ENCODE results near the gene IL32. TPM values are rescaled to one million over a fixed set of nuclear protein-coding genes. Genes with fewer than 3 reads are reported as not detected.

IL32 gene
- total and polyA plus RNA-seq, 9 of the 15 experiments (the other 6 are each of a cell fraction or from before 2014, with no cell fraction given) = 0.21 to 2.2 (median 0.37) TPM; not detected in 3

- TF ChIP-seq SRSF1 (IDR thresholded peaks at IDR 0.05; ENCODE audit: low read depth, low read length) (no peak), CTBP1 (IDR thresholded peaks at IDR 0.05; ENCODE audit: borderline replicate concordance) (peak; percentile 88), GATAD2A (IDR thresholded peaks at IDR 0.05) (peak; percentile 11; the same call in 1 of the 2 replicates), HNRNPK (IDR thresholded peaks at IDR 0.05; ENCODE audit: low read depth, low read length, poor library complexity, severe bottlenecking) (no peak), LCOR (CRISPR knock-in tag; IDR thresholded peaks at IDR 0.05) (peak; percentile 35; the same call in 1 of the 2 replicates), RAD21 (CRISPR knock-in tag; conservative IDR thresholded peaks at IDR 0.05 in 1 of 2, IDR thresholded peaks at IDR 0.05 in 1 of 2) (peak; percentile 94 to 97), ZNF347 (CRISPR knock-in tag; IDR thresholded peaks at IDR 0.05; ENCODE audit: low read depth) (no peak), NEUROD1 (IDR thresholded peaks at IDR 0.05; ENCODE audit: borderline replicate concordance, low read depth, low read length, partially characterized antibody) (peak; percentile 37), TBL1XR1 (IDR thresholded peaks at IDR 0.05; ENCODE audit: low read length in 2 of 2) (peak in 1 of 2 experiments; percentile 59; a peak in 1 of 4 replicates), SAFB (IDR thresholded peaks at IDR 0.05; ENCODE audit: borderline replicate concordance, low read depth, low read length) (0 out of 2 replicates have a peak, but pooled peaks have one; percentile 21), ZNF274 (IDR thresholded peaks at IDR 0.05; ENCODE audit: borderline replicate concordance, low read depth, low read length) (no peak), RCOR1 (IDR thresholded peaks at IDR 0.05; ENCODE audit: borderline replicate concordance in 1 of 2, low read depth in 2 of 2, low read length in 2 of 2) (0 out of 4 replicates have a peak, but pooled peaks of 1 of the 2 experiments have one; percentile 2), ILF3 (IDR thresholded peaks at IDR 0.05; ENCODE audit: borderline replicate concordance) (no peak), HMBOX1 (IDR thresholded peaks at IDR 0.05) (no peak), SIRT6 (IDR thresholded peaks at IDR 0.05; ENCODE audit: low read depth, low read length) (no peak), KDM4B (IDR thresholded peaks at IDR 0.05; ENCODE audit: borderline replicate concordance in 2 of 2, low read depth in 1 of 2) (peak in 1 of 2 experiments; percentile 44; a peak in 1 of 4 replicates), TFAP4 (CRISPR knock-in tag; IDR thresholded peaks at IDR 0.05; ENCODE audit: borderline replicate concordance) (peak; percentile 64; the same call in 1 of the 2 replicates), SNRNP70 (optimal IDR thresholded peaks at IDR 0.05; ENCODE audit: low read depth, low read length) (no peak), PTRF (tag; IDR thresholded peaks at IDR 0.05) (no peak), CTCF (IDR thresholded peaks at IDR 0.05 in 2 of 3, conservative IDR thresholded peaks at IDR 0.05 in 1 of 3; ENCODE audit: insufficient read depth in 2 of 3, low read depth in 1 of 3, low read length in 3 of 3) (peak; percentile 87 to 95 (median 91))
These were observed 6.3 kb upstream of the IL32 start (continued) for GRCh38 chr16:3059041-3059722.
